NT2/D1 (cell line): ENCODE results near the gene ZBTB39.
"Not testable (repeated sequence)": the region's sequence is repeated elsewhere in the genome, so short reads cannot be mapped to it uniquely, and the experiment has no call there.

ENCODE experiments used
- DNase-seq: peaks from one replicate; pipeline ENCODE4 v3.0.0-alpha.2; 2011; ENCODE audit warnings: low read depth, low spot score
- H3K27me3 ChIP-seq: 2 replicates; pipeline ENCODE4 v1.6.0; 2011; ENCODE audit warnings: mild to moderate bottlenecking; ENCODE audit not compliant: insufficient read length, insufficient read depth
- H3K36me3 ChIP-seq: 2 replicates; pipeline ENCODE4 v1.6.1; 2011; ENCODE audit warnings: mild to moderate bottlenecking, low read length, mixed read lengths; ENCODE audit not compliant: insufficient read depth, insufficient read length
- H3K4me1 ChIP-seq: 2 replicates; pipeline ENCODE4 v1.5.1; 2011; ENCODE audit not compliant: insufficient read depth, insufficient read length
- H3K4me3 ChIP-seq: 2 replicates; pipeline ENCODE4 v1.5.1; 2011; ENCODE audit warnings: low read depth; ENCODE audit not compliant: insufficient read length
- H3K9ac ChIP-seq: 2 replicates; pipeline ENCODE4 v1.6.0; 2011; ENCODE audit warnings: low read depth; ENCODE audit not compliant: insufficient read length
- H3K9me3 ChIP-seq: 2 replicates; pipeline ENCODE4 v1.5.1; 2011; ENCODE audit warnings: mild to moderate bottlenecking, low read length; ENCODE audit not compliant: insufficient read depth
- SUZ12 ChIP-seq: IDR thresholded peaks from 2 replicates; pipeline ENCODE4 v1.6.1; 2011; ENCODE audit not compliant: insufficient read length, insufficient read depth; ENCODE audit errors: extremely low read depth
- YY1 ChIP-seq: IDR thresholded peaks from 2 replicates; pipeline ENCODE4 v1.6.1; 2011; ENCODE audit not compliant: insufficient read length, insufficient read depth
- ZNF274 ChIP-seq: IDR thresholded peaks from 2 replicates; pipeline ENCODE4 v1.6.1; 2011; ENCODE audit warnings: mild to moderate bottlenecking, low read depth, low read length

Gene ZBTB39

DNA sequence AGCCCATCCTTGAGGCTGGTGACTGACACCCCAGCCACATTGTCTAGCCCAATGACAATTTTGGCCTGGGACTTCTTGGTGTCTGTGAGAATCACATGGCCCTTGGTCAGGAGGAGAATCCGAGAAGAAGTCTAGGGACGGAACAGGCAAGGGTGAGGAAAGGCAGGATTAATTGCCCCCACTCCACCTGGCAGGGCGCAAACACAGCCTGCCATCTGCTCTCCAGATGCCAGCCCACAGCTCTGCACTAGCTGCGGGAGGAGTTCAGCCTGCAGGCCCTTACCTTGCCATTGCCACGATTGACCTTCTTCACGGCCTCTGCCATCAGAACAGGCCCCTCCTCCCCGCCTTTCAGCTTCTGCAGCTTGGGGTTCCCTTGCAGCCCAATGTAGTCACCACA lies 23.1 kb upstream of the ZBTB39 start:
- Histone ChIP-seq H3K36me3 (no peaks in the 10 kb centered on the region), H3K4me1 (peaks cover 8% of the 10 kb centered on the region), H3K4me3 (no peak overlapping the region), H3K27me3 (no peaks in the 10 kb centered on the region), H3K9me3 (no peaks in the 10 kb centered on the region), H3K9ac (no peak overlapping the region)
- DNase-seq, result no peak
- TF ChIP-seq SUZ12 (no peak), YY1 (no peak), ZNF274 (no peak)

DNA sequence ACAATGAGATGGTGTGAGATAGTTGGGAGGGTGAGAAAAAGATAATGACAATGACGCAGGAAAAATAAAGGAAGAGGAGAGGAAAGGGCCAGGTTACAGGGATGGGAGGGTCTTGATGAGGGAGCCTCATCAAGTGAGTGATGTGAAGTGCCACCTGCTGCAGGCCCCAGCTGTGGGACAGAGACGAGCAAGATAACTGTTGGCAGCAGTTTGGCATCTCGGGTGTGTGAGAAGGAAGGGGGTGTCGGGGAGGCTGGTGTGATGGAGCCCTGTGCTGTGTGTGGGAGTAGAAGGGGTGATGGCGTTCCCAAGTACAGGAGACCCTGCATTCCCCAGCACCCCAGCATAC lies 21.4 kb upstream of the ZBTB39 start:
- Histone ChIP-seq H3K4me3 (no peak overlapping the region), H3K4me1 (peaks cover 8% of the 10 kb centered on the region), H3K9ac (no peak overlapping the region), H3K9me3 (no peaks in the 10 kb centered on the region), H3K36me3 (no peaks in the 10 kb centered on the region), H3K27me3 (no peaks in the 10 kb centered on the region)
- TF ChIP-seq YY1, result no peak
- TF ChIP-seq SUZ12, result no peak
- no peak for TF ChIP-seq ZNF274
- no peak for DNase-seq

DNA sequence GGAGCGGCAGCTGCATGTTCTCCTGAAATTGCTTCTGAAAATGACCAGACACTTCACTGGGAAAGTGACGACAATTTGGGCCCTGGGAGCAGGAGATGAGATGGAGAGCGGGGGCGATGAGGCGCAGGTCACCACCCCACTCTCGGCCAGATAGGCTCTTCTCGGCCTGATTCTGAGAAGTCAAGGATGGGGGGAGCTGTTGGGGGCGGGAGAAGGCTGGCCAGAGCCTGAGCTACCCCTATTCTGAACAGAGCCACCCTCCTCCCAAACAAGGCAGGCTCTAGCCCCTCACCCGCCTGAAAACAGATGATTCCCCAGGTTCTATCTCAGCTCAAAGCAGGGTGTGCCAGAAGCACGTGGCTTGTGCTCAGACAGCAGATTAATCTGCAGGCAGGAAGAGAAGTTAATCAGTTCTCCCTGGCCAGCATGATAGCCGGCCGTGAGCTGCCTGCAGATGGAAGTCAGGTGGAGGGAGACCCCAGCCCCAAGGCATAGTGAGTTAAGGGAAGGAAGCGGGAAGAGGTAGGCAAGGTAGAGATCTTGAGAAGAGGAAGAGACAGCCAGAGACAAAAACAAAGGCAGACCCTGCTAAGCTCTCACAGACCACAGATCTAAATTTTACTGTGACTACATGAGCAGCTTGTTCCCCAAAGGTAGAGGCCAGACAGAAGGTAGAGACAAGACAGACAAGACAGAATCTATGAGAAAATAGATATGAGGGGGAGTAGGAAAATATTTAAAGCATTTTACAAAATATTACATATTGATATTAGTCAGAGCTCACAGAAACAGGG lies 20.9 kb upstream of the ZBTB39 start:
- TF ChIP-seq YY1, result no peak
- Histone ChIP-seq H3K27me3 (no peaks in the 10 kb centered on the region), H3K9ac (no peak overlapping the region), H3K4me3 (no peak overlapping the region), H3K4me1 (peaks cover 8% of the 10 kb centered on the region), H3K36me3 (no peaks in the 10 kb centered on the region), H3K9me3 (no peaks in the 10 kb centered on the region)
- no peak for DNase-seq

DNA sequence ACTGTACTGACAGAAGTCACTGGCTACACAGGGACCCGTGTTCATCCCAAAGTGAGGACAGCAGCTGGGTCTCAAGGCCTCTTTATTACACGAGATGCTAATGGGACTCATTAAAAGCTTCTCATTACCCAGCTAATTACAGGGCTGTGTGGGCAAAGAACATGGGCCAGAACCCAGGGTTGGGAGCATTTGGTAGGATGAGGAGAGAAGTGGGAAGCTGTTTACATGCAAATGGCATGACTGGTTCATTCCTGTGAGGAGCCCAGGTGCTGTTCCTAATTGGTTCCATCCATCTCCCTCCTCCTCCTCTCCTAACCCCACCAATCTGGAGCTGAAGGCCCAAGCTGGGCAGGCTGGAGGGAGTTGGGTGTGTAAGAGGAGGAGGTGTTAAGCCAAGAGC lies 18.9 kb upstream of the ZBTB39 start:
- Histone ChIP-seq H3K27me3 (no peaks in the 10 kb centered on the region), H3K9ac (no peak overlapping the region), H3K4me1 (peaks cover 8% of the 10 kb centered on the region), H3K4me3 (no peak overlapping the region), H3K36me3 (no peaks in the 10 kb centered on the region), H3K9me3 (no peaks in the 10 kb centered on the region)
- DNase-seq, result no peak
- no peak for TF ChIP-seq SUZ12
- no peak for TF ChIP-seq YY1
- no peak for TF ChIP-seq ZNF274

DNA sequence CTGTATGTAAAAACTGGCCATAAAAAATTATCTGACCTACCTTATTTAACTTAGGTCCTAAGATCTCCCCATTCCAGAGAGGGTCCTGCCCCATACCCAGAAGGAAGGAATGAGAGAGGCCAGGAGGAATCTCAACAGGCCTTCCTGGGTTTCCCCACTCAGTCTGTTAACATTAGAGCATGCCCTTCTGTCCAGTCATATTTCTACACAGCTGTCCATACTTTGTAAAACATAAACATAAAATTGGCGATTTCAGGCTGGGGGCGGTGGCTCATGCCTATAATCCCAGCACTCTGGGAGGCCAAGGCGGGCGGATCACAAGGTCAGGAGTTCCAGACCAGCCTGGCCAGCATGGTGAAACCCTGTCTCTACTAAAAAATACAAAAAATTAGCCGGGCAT lies 16.0 kb upstream of the ZBTB39 start:
- H3K9ac ChIP-seq, DNase-seq, H3K27me3 ChIP-seq, H3K36me3 ChIP-seq, H3K9me3 ChIP-seq, H3K4me3 ChIP-seq, H3K4me1 ChIP-seq: not testable (repeated sequence)

DNA sequence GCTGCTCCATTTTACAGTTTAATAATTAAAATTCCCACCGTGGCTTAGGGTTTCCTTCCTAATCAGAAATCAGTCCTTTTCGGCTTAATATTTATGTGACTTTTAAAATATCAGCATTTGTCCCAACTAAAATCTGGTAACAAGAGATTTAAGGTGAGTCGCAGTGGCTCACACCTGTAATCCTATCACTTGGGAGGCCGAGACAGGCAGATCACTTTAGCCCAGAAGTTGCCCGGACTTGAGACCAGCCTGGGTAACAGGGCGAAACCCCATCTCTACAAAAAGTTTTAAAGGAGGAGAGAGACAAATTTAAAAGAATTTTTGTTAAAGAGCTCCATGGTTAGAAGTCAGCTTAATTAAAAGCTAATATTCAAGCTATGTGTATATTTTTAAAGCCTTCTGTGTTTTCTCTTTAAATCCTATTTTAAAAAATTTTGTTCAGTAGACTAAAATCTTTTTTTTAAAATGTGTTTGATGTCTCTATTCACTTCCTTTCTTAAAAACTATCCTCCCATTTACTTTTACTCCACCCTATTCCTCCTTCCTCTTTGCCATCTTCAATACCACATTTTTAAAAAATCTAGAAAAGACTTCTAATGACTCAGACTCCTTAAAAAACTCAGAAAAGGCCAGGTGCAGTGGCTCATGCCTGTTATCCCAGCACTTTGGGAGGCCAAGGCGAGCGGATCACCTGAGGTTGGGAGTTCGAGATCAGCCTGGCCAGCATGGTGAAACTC lies 13.8 kb upstream of the ZBTB39 start:
- DNase-seq, result no peak
- peaks cover 5% of the 10 kb centered on the region for H3K4me1 ChIP-seq

DNA sequence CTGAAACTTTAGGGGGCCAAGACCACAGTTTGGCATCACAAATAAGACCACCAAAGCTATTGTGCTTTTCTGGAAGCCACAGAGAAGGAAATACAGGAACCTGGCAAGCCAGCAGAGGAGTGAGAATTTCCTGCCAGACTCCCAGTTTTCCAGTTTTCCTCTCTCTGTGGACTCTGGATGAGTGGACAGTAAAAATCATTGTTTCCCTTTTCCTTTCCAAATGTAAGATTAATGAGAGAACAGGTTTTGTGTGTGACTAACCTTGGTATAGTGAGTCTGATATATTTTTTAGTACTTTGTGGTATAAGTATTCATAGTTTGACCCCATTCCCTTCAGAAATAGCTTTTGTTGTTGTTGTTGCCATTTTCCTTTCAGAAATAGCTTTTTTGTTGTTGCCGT lies 12.6 kb upstream of the ZBTB39 start:
- no peak for DNase-seq
- H3K4me3 ChIP-seq, result no peak overlapping the region
- H3K9me3 ChIP-seq, result no peaks in the 10 kb centered on the region
- H3K4me1 ChIP-seq, result peaks cover 5% of the 10 kb centered on the region
- H3K9ac ChIP-seq, result no peak overlapping the region
- no peaks in the 10 kb centered on the region for H3K36me3 ChIP-seq
- TF ChIP-seq ZNF274 (no peak), YY1 (no peak), SUZ12 (no peak)
- H3K27me3 ChIP-seq, result no peaks in the 10 kb centered on the region

More for the DNA sequence above, 13.8 kb upstream of the ZBTB39 start:
- no peaks in the 10 kb centered on the region for H3K9me3 ChIP-seq
- no peaks in the 10 kb centered on the region for H3K36me3 ChIP-seq
- no peak overlapping the region for H3K9ac ChIP-seq
- H3K27me3 ChIP-seq, result no peaks in the 10 kb centered on the region
- TF ChIP-seq SUZ12 (no peak), ZNF274 (no peak), YY1 (no peak)
- no peak overlapping the region for H3K4me3 ChIP-seq

DNA sequence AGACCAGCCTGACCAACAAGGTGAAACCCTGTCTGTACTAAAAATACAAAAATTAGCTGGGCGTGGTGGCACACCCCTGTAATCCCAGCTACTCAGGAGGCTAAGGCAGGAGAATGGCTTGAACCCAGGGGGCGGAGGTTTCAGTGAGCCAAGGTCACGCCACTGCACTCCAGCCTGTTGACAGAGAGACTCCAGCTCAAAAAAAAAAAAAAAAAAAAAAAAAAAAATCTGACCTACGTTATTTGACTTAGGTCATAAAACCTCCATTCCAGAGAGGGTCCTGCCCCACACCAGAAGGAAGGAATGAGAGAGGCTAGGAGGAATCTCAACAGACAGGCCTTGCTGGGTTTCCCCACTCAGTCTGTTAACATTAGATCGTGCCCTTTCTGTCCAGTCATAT lies 12.0 kb upstream of the ZBTB39 start:
- H3K27me3 ChIP-seq, H3K9ac ChIP-seq, H3K36me3 ChIP-seq, H3K9me3 ChIP-seq, H3K4me1 ChIP-seq, H3K4me3 ChIP-seq, DNase-seq: not testable (repeated sequence)
